ENCODE data around the gene MYO18A. TPM values are rescaled to one million over a fixed set of nuclear protein-coding genes. Genes with fewer than 3 reads are reported as not detected.

The MYO18A gene
- total RNA-seq, 2 donors from 2014 or later: 43.8 to 56.7 TPM

GRCh38 chr17:29050176-29050575 lies 130.0 kb downstream of the MYO18A start:
- TF ChIP-seq CTCF (conservative IDR thresholded peaks at IDR 0.05): no peak
- H3K4me1 ChIP-seq (ENCODE audit: control insufficient read depth, insufficient read depth, low read length): peaks cover 7% of the 10 kb centered on the region
- DNase-seq: no peak
- no peak overlapping the region for H3K27ac Mint-ChIP-seq
- no peak overlapping the region for H3K9ac ChIP-seq (ENCODE audit: extremely low read depth, low read length, poor library complexity, severe bottlenecking)
- no peaks in the 10 kb centered on the region for H3K36me3 Mint-ChIP-seq (ENCODE audit: low read depth)
- no peaks in the 10 kb centered on the region for H3K27me3 Mint-ChIP-seq (ENCODE audit: insufficient read depth)
- peaks cover 13% of the 10 kb centered on the region for H3K4me1 Mint-ChIP-seq
- H3K4me3 ChIP-seq (ENCODE audit: low read length): no peak overlapping the region
- H3K27me3 ChIP-seq (ENCODE audit: control insufficient read depth, insufficient read depth, low read length, poor library complexity, severe bottlenecking): no peaks in the 10 kb centered on the region
- 94 to 95% methylated on average over 4 to 5 of the region's 5 CpGs for WGBS, 2 experiments (ENCODE audit: insufficient coverage in 1 of 2, insufficient read length in 1 of 2)
- H3K9me3 Mint-ChIP-seq: no peaks in the 10 kb centered on the region
- H3K4me3 Mint-ChIP-seq: no peak overlapping the region
- H3K36me3 ChIP-seq (ENCODE audit: control insufficient read depth, insufficient read depth, low read length): no peaks in the 10 kb centered on the region
- H3K9me3 ChIP-seq (ENCODE audit: control insufficient read depth, low read length): no peaks in the 10 kb centered on the region
- peak overlapping the region; percentile 100 for H3K27ac ChIP-seq (ENCODE audit: low read depth, low read length)

GRCh38 chr17:29049541-29050145 lies 130.6 kb downstream of the MYO18A start:
- Mint-ChIP-seq H3K4me3 (no peak overlapping the region), H3K27me3 (ENCODE audit: insufficient read depth) (no peaks in the 10 kb centered on the region), H3K36me3 (ENCODE audit: low read depth) (no peaks in the 10 kb centered on the region), H3K27ac (no peak overlapping the region), H3K9me3 (no peaks in the 10 kb centered on the region), H3K4me1 (peaks cover 14% of the 10 kb centered on the region)
- Histone ChIP-seq H3K9me3 (ENCODE audit: control insufficient read depth, low read length) (no peaks in the 10 kb centered on the region), H3K27ac (ENCODE audit: low read depth, low read length) (peak overlapping the region; percentile 100), H3K36me3 (ENCODE audit: control insufficient read depth, insufficient read depth, low read length) (no peaks in the 10 kb centered on the region), H3K4me1 (ENCODE audit: control insufficient read depth, insufficient read depth, low read length) (peaks cover 7% of the 10 kb centered on the region), H3K9ac (ENCODE audit: extremely low read depth, low read length, poor library complexity, severe bottlenecking) (no peak overlapping the region), H3K4me3 (ENCODE audit: low read length) (no peak overlapping the region), H3K27me3 (ENCODE audit: control insufficient read depth, insufficient read depth, low read length, poor library complexity, severe bottlenecking) (no peaks in the 10 kb centered on the region)
- DNase-seq: no peak
- TF ChIP-seq CTCF (conservative IDR thresholded peaks at IDR 0.05): no peak
- 90 to 92% methylated on average over 7 to 11 of the region's 11 CpGs for WGBS, 2 experiments (ENCODE audit: insufficient coverage in 1 of 2, insufficient read length in 1 of 2)

GRCh38 chr17:29048440-29049368 lies 131.5 kb downstream of the MYO18A start:
- H3K4me1 Mint-ChIP-seq: peaks cover 23% of the 10 kb centered on the region
- TF ChIP-seq CTCF (conservative IDR thresholded peaks at IDR 0.05): no peak
- Histone ChIP-seq H3K27me3 (ENCODE audit: control insufficient read depth, insufficient read depth, low read length, poor library complexity, severe bottlenecking) (no peaks in the 10 kb centered on the region), H3K9ac (ENCODE audit: extremely low read depth, low read length, poor library complexity, severe bottlenecking) (no peak overlapping the region), H3K4me3 (ENCODE audit: low read length) (no peak overlapping the region), H3K9me3 (ENCODE audit: control insufficient read depth, low read length) (no peaks in the 10 kb centered on the region), H3K36me3 (ENCODE audit: control insufficient read depth, insufficient read depth, low read length) (no peaks in the 10 kb centered on the region), H3K4me1 (ENCODE audit: control insufficient read depth, insufficient read depth, low read length) (peaks cover 7% of the 10 kb centered on the region), H3K27ac (ENCODE audit: low read depth, low read length) (peak overlapping the region; percentile 100)
- H3K4me3 Mint-ChIP-seq: no peak overlapping the region
- H3K9me3 Mint-ChIP-seq: no peaks in the 10 kb centered on the region
- peak overlapping the region; percentile 40 for H3K27ac Mint-ChIP-seq
- no peak for DNase-seq
- H3K36me3 Mint-ChIP-seq (ENCODE audit: low read depth): no peaks in the 10 kb centered on the region
- WGBS, 2 experiments (ENCODE audit: insufficient coverage in 1 of 2, insufficient read length in 1 of 2): 42 to 71% methylated on average over 3 to 10 of the region's 10 CpGs
- H3K27me3 Mint-ChIP-seq (ENCODE audit: insufficient read depth): no peaks in the 10 kb centered on the region

Measured in endodermal cell (in vitro differentiated cells).